HG02610 (cell line): ENCODE measurements around the gene KLHDC3.

Experiments
- ATAC-seq: cut with Tn5 transposase; IDR thresholded peaks from one replicate; pipeline ENCODE4 v1.9.1; 2021; ENCODE audit warnings: mild to moderate bottlenecking, moderate library complexity; ENCODE audit not compliant: unreplicated experiment

The KLHDC3 gene, protein sequence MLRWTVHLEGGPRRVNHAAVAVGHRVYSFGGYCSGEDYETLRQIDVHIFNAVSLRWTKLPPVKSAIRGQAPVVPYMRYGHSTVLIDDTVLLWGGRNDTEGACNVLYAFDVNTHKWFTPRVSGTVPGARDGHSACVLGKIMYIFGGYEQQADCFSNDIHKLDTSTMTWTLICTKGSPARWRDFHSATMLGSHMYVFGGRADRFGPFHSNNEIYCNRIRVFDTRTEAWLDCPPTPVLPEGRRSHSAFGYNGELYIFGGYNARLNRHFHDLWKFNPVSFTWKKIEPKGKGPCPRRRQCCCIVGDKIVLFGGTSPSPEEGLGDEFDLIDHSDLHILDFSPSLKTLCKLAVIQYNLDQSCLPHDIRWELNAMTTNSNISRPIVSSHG

DNA sequence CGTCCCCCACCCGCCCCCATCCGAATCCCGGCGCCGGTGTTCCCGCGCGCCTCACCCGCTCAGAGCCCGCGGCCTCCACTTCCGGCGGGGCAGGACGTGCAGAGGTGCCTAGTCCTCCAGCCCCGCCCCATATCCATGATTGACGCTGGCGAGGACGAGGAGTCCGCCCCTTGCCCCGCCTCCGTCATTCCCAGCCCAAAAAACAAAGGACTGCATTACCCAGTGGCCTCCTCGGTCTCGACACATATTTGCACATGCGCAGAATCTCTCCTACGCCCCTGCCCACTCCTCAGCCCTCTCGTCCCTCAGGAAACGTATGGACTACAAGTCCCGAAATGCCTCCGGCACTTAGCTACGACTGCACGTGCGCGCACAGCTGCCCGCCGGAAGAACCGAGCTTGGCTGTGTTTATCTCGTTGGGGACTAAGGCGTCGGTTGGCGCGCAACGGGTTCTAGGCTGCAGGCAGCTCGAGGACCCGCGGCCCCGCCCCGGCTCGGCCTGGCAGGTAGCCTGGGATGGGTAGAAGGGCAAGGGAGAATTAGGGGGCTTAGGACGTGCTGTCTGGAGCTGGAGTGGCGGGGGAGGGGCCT is at the start of gene KLHDC3, which contains the start of gene MEA1:
KLHDC3 (plus strand) TSS at position 407 of the 591 bp plus-strand sequence. CDS start 2,944 bp downstream, outside the sequence.
MEA1 (minus strand) TSS at position 104 of the 591 bp plus-strand sequence. CDS start 133 bp downstream, outside the sequence.
- peak; percentile 94 for ATAC-seq

DNA sequence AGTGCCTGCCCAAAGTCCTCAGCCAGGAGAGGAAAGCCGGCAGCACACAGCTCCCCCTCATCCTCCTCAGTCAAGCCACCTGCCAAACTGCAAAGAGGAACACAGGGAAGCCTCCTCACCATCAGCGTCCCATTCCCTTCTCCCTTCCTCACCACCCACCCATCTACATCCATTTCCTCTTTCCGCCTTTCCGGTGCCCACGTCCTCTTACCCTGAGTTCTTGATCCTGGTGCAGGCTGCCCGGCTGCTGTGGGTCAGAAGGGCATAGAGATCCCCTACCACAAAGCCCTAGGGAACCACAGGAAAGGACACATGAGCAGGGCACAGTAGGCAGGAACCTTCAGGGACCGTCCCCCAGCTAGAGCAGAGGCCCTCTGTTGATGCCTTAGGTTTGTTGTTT is 47.5 kb upstream of the KLHDC3 start:
- ATAC-seq: no peak

DNA sequence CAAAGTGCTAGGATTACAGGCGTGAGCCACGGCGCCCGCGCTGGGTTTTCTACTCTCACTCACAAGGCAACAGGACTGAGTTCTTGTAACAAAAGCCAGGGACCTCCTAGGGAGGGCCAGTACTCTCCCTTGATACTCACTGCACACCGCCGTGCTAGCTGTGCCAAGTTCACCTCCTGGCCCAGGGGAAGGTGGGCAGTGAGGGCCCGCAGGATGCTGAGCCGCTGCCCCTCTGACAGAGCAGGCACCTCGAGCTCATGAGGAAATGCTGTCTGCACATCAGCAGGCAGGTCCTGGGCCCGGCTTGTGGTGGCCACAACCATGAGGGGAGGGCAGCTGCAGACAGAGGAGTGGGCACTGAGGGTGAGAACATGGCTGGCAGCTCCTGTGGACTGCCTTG is 46.8 kb upstream of the KLHDC3 start:
- ATAC-seq: no peak

DNA sequence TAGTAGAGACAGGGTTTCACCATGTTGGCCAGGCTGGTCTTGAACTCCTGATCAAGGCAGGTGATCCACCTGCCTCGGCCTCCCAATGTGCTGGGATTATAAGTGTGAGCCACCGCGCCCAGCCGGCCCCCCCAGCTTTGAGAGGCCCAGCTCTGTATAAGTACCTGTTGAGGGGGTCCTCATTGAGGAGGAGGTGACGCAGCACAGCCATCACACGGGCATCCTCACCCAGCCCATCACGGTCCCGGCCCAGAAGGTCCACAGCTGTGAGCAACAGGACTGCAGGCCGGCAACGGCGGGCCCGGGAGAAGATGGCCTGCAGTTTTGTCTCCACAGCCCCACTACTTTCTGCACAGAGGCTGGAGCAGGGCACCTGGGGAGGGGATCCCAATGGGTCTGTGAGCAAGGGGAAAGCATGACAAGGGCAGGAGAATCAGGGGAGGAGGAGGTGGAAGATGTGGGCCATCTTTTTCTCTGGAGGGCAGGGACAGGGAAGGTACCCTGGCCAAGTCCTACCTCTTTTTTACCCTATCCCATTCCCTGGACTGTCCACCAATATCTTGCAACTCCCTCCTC is 45.8 kb upstream of the KLHDC3 start:
- ATAC-seq: no peak

DNA sequence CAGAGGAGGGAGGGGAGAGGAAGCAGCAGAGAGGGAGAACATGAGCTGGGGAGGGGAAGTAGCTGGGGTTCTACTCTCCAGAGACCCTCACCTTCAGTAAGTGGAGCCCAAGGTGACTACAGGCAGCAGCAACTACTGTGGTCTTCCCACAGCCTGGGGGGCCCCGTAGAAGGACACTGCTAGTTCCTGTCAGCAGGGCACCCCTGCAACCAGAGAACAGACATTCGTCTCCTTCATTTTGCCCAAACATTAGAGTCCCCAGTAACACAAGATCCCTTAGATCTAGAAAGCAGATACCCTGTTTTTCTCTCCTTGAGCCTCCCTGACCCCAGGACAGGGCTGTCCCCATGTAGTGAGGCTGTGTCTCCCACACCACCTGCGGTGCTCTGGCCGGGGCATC is 45.3 kb upstream of the KLHDC3 start:
- ATAC-seq: no peak

DNA sequence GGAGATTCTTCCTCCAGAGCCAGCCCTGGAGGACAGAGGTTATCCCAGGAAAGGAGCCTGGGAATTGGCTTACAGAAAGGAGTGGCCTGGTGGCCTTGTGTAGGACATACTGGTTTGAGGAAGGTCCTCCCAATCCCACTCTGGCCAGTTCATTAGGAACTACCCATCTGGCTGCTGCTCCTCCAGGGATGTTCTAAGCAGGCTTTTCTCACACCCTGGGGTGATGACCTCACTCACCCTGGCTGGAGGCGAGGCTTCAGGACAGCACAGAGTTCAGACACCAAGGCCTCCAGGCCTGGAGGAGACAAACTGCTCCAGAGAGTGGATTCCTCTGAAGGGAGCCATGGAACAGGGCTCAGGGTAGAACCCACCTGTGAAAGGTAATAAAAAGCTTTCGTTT is 44.6 kb upstream of the KLHDC3 start:
- no peak for ATAC-seq

DNA sequence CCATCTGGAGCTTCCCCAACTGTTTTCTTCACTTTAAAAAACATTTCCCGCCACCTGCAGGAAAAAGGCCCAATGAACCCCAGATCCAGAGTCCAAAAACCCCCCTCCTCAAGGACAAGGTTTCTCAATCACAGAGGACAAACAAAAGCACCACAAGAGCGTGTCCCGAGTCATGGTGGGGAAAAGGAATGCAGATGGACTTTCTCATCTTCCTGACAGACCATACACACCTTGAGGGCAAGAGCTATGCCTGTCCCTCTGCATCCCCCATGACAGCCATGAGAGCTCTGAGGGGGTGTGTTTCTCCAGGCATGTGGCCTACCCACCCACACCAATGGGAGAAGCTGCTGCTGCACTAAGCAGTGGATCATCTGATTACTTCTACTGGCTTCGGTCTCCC is 44.1 kb upstream of the KLHDC3 start:
- ATAC-seq: no peak

DNA sequence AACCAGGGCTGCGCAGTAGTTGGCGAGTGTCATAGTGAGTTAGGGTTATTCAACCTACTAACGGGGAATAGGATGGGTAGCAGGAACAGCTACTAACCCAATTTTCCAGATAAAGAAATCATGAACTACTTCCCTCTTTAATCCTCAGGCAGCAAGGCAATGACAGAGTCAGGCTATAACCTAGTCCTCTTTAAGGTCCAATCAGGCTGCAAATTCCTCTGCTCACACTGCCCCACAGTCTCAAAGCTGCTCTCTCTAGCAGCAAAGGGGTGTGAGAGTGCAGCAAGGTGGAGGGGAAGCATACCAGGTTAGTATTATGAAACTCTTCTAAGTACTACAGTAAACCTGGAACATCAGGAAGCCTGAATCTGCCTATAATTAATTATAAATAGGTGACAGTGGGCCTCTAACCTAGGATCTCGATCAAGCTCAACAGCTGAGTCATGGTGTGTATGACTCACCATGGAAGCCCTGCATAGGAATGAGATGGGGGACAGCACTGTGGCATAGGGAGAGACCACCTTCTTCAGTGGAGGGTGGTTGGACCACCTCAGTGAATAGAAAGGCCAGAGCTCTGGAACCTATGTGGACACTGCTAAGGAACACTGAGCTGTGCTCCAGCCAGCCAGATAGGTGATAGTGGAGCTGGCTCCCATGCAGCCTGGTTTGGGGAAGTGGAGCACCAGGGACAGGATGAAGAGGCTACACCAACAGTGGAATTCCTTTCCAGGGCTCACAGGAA is 43.0 kb upstream of the KLHDC3 start:
- no peak for ATAC-seq

DNA sequence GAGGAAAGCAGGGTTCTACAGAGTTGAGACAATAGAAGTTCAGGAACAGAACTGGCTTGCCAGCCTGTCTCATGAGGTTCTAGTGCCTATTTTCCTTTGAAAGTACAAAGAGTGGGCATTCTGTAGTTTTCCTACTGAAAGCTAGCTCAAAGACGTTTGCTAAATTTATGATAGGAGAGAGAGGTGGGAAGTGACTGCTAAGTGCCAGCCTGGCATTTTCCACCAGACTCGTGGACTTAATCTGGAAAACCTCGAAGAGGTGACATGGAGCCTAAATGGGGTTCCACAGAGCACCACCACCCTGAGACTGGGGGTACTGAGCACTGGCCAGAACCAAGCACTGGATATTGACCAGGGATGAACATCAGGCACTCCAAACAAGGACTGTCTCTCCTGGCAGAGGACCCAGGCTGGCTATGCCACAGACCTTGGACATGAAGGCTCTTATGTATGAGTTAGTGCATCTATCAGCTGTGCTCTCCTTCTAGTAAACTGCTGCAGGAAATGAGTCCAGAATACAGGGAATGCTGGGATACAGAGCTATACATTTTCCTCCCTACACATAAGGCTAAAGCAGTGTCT is 42.2 kb upstream of the KLHDC3 start:
- no peak for ATAC-seq

DNA sequence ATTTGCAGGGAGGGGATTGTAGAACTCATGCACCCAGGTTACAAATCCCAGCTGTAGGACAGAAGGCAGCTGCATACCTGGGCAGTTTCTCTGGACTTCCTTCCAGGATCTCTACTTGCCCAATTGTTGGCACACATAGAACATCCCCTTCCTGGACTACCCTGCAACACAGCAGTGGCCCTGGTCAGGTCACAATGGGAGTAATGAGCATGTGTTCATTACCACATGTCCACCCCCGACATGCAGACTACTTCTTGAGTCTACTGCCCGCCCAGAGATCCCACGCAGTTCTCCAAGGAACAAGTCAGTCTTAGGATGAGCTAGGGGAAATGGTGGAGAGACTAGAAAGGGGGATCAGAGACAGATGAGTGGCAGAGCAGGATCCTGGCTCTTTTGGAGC is 40.1 kb upstream of the KLHDC3 start:
- no peak for ATAC-seq

DNA sequence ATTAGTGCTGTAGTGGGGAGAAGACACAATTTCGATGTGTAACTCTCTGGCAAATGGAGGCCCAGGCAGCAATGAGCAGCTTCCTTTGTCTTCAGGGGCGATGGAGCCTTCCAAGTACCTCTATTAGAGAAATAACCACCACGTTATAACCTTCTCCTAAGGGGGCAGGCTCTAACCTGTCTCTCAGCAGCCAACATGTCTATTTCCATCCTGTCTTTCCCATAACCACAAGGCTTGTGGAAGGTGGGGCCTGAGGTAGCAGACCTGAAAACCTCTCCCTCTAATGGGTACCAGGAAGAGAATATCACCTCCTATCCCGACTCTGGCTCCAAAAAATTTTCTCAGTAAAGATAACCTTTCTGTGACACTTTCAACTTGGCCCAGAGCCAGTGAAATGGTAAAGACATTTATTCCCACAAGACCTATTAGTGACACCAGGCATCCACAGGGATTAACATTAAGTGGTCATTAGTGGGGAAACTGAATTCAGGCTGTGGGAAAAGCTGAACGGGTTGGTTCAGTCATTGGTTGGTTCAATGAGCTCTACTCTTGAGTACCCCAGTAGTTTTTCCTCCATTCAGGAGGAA is 39.0 kb upstream of the KLHDC3 start:
- ATAC-seq: no peak

DNA sequence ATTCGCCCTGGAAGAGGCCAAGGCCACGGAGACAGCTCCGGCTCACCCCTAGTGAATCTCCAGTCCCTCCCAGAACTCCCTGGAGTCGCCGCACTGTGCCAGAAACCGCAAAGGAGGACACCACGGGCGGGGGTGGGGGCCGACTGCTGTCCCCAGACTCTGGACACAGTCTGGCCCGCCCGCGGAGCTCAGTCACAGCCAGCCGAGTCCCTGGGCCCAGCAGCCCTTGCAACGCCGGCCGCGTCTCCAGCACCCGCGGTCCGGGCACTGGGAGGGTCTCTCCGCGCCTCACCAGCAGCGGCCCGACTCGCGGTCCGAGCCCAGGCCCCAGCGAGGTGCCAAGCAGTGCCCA is 35.6 kb upstream of the KLHDC3 start:
- ATAC-seq: peak; percentile 12

DNA sequence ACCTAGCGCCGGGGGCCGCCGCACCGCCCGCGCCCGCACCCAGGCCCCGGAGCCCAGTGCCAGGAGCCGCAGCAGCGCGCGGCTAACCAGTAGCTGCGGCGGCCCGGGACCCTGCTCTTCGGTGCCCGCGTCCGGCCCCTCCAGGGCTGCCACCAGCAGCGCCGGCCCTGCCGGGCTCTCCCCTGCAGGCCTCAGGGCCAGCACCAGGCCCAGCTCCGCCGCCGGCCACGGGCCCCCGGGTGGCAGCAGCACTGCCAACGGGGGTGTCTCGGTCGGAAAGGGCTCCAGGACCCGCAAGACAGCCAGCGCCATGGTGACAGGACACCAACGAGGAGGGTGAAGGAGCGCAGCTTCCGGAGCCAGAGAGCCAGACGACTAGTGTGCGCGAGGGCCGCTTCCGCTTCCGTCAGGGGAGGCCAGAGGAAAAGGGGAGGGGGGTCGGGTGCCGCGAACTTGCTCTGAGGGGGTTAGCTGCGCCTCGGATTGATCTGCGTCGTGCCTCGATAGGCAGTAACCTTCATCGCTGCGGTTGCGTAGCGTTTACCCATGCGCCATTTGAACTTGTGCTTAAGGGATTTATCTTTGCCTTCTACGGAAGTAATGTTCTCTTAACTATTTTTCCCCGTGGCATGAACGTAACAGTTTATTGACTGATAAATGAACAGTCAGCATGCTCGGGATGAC is 35.1 kb upstream of the KLHDC3 start, which contains the start of gene PEX6:
PEX6 (minus strand) TSS at position 343 of the 684 bp plus-strand sequence; CDS start at position 312, 31 bp downstream.
- ATAC-seq: peak; percentile 97

DNA sequence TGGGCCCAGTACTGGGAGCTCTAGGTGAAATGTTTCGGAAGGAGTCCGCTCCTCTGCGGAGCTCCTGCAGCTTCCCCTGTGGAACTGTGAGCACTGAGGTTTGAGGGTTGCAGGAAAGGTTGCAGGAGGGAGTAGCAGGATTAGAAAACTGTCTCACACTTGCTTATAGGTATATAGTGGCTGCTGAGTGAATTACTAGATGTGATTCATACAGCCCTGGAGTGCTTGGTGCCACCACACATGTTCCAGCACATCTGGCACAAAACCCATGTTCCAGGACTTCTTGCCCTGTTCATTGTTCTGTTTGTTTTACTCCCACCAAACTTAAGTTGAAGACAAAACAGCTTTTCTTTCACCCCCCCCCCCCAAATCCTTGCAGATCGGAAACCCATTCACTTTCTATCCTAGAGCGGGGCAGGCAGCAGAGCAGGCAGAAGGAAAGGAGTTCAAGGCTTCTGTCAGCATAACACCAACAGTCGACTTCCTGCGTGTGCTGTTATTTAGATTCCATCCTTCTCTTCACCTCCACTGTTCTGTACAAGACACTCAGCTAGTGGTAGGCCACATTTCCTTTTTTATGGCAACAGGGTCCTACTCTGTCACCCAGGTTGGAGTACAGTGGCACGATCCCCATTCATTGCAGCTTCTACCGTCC is 34.4 kb upstream of the KLHDC3 start:
- ATAC-seq: peak; percentile 10

DNA sequence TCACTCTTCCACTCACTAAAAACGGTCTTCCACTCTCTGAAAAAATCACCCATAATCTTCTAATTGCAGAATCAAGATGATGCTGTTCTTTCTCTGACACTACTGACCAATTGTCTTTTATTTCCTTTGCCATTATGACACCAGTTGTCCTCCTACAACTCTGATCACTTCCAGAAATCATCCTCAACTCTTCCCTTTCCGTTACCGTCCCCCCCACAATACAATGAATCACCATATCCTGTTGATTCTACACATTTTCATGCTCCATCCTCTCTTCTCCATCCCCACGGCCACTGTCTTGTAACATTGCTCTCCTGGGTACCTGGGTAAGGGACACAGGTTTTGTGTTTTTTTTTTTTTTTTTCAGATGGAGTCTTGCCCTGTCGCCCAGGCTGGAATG is 32.2 kb upstream of the KLHDC3 start:
- ATAC-seq: no peak

DNA sequence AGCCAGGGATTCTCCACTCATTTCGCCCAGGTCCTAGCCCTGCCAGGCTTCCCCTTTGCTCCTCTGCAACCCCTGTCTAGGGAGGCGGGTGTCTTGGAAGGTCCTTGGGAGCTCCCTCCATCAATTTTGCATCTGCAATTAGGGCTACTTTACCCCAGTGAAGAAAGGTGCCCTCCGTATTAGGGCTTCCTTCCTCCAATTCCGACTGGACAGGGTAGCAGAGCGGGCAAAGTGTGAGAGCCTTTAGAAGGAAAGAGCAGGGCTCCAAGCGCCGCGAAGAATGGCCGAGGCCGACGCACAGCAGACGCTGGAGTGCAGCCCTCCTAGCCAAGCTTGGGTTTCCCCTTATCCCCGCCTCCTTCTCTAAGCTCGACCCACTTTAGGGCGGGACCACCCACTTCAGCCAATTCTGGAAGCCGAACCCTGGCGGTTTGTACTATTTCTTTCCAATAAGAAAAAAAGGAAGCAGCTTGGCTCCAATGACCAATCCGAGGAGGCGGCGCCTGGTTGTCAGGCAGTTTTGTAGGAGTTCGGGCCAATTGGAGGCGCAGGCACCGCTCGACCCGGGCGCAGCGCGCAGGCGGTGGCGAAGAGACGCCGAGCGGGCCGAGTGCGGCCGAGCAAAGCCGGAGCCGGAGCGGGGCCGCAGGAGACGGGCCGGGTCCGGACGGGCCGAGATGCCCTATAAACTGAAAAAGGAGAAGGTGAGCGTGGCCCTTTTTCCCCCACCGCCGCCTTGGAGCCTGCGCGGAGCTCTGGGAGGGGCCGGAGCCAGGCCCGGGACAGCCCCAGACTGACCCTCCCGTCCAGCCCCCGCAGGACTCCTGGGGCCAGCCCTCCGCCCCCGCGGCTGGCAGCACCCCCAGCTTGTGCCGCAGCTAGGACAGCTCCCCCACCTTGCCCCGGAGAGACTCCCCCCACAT is 29.8 kb upstream of the KLHDC3 start, which contains the start of gene PPP2R5D:
PPP2R5D (plus strand) TSS at position 570 of the 923 bp plus-strand sequence; CDS start at position 678, 108 bp downstream.
- peak; percentile 91 for ATAC-seq

DNA sequence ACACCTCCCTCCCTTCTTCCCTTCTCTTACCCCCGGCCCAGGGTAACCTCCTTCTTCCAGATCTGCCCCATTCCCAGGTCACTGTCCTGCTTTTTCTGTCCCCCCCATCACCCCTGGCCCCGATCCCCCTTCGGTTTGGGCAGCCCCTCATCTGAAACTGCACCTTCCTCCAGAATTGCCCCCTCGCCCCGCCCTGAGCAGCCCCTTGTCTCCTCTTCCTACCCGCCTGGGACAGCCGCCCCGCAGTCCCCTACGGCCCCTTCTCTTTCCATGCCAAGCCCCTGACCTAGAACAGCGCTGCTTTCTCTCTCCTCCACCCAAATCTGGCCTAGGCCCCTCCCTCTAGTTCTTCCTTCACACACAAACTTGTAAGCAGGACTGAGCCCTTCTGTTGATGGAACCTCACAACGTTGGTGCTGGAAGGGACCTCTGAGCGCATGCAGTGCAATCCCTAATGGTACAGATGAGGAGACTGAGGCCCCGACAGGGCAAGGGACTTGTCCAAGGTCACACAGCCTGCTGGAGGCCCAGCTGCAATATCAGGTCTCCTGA is 29.0 kb upstream of the KLHDC3 start:
- no peak for ATAC-seq
